Measurements from ENCODE around the gene PBX1. TPM values are rescaled to one million over a fixed set of nuclear protein-coding genes. Genes with fewer than 3 reads are reported as not detected.

Gene PBX1
- total RNA-seq, 4 donors from 2014 or later = 14.4 to 34.6 (median 22.0) TPM

- Histone ChIP-seq H3K36me3 (peaks cover 12% of the 10 kb centered on the region), H3K27me3 (no peaks in the 10 kb centered on the region), H3K9me3 (no peaks in the 10 kb centered on the region), H3K4me1 (no peaks in the 10 kb centered on the region), H3K4me3 (no peak overlapping the region), H3K27ac (no peak overlapping the region)
- TF ChIP-seq POLR2AphosphoS5 (IDR thresholded peaks at IDR 0.05) (no peak), POLR2A (IDR thresholded peaks at IDR 0.05) (no peak), EP300 (IDR thresholded peaks at IDR 0.05) (no peak)
- TF ChIP-seq, protein P1, sequence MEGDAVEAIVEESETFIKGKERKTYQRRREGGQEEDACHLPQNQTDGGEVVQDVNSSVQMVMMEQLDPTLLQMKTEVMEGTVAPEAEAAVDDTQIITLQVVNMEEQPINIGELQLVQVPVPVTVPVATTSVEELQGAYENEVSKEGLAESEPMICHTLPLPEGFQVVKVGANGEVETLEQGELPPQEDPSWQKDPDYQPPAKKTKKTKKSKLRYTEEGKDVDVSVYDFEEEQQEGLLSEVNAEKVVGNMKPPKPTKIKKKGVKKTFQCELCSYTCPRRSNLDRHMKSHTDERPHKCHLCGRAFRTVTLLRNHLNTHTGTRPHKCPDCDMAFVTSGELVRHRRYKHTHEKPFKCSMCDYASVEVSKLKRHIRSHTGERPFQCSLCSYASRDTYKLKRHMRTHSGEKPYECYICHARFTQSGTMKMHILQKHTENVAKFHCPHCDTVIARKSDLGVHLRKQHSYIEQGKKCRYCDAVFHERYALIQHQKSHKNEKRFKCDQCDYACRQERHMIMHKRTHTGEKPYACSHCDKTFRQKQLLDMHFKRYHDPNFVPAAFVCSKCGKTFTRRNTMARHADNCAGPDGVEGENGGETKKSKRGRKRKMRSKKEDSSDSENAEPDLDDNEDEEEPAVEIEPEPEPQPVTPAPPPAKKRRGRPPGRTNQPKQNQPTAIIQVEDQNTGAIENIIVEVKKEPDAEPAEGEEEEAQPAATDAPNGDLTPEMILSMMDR (IDR thresholded peaks at IDR 0.05) = no peak
- no peak for DNase-seq (ENCODE audit: low spot score in 2 of 2)
- 94% methylated on average over 2 of the region's 2 CpGs for WGBS
Measured at GRCh38 chr1:164853146-164853545, 294.2 kb downstream of the PBX1 start.

GRCh38 chr1:164855716-164856329, 296.8 kb downstream of the PBX1 start:
- 66% methylated on average over 2 of the region's 2 CpGs for WGBS
- Histone ChIP-seq H3K4me1 (no peaks in the 10 kb centered on the region), H3K27me3 (no peaks in the 10 kb centered on the region), H3K27ac (no peak overlapping the region), H3K4me3 (no peak overlapping the region), H3K9me3 (no peaks in the 10 kb centered on the region), H3K36me3 (no peaks in the 10 kb centered on the region)
- DNase-seq (ENCODE audit: low spot score in 2 of 2) = no peak
- TF ChIP-seq EP300 (IDR thresholded peaks at IDR 0.05) (no peak), POLR2A (IDR thresholded peaks at IDR 0.05) (no peak), POLR2AphosphoS5 (IDR thresholded peaks at IDR 0.05) (no peak)
- TF ChIP-seq, protein P1 (IDR thresholded peaks at IDR 0.05) = no peak

GRCh38 chr1:164856381-164856780, 297.4 kb downstream of the PBX1 start:
- no peaks in the 10 kb centered on the region for H3K27me3 ChIP-seq
- H3K27ac ChIP-seq = no peak overlapping the region
- TF ChIP-seq POLR2A (IDR thresholded peaks at IDR 0.05) = no peak
- TF ChIP-seq, protein P1 (IDR thresholded peaks at IDR 0.05) = no peak
- no peak for TF ChIP-seq POLR2AphosphoS5 (IDR thresholded peaks at IDR 0.05)
- TF ChIP-seq EP300 (IDR thresholded peaks at IDR 0.05) = no peak
- 89% methylated on average over 2 of the region's 2 CpGs for WGBS
- H3K36me3 ChIP-seq = no peaks in the 10 kb centered on the region
- DNase-seq (ENCODE audit: low spot score in 2 of 2) = no peak
- H3K4me3 ChIP-seq = no peak overlapping the region
- no peaks in the 10 kb centered on the region for H3K9me3 ChIP-seq
- no peaks in the 10 kb centered on the region for H3K4me1 ChIP-seq

- H3K4me3 ChIP-seq = no peak overlapping the region
- H3K27ac ChIP-seq = no peak overlapping the region
- H3K27me3 ChIP-seq = no peaks in the 10 kb centered on the region
- DNase-seq (ENCODE audit: low spot score in 2 of 2) = no peak
- no peaks in the 10 kb centered on the region for H3K36me3 ChIP-seq
- no peaks in the 10 kb centered on the region for H3K4me1 ChIP-seq
- TF ChIP-seq POLR2AphosphoS5 (IDR thresholded peaks at IDR 0.05) (no peak), EP300 (IDR thresholded peaks at IDR 0.05) (no peak)
- no peaks in the 10 kb centered on the region for H3K9me3 ChIP-seq
- 100% methylated on average over 1 of the region's 1 CpG for WGBS
Measured at GRCh38 chr1:164857439-164857838, 298.5 kb downstream of the PBX1 start.

DNA sequence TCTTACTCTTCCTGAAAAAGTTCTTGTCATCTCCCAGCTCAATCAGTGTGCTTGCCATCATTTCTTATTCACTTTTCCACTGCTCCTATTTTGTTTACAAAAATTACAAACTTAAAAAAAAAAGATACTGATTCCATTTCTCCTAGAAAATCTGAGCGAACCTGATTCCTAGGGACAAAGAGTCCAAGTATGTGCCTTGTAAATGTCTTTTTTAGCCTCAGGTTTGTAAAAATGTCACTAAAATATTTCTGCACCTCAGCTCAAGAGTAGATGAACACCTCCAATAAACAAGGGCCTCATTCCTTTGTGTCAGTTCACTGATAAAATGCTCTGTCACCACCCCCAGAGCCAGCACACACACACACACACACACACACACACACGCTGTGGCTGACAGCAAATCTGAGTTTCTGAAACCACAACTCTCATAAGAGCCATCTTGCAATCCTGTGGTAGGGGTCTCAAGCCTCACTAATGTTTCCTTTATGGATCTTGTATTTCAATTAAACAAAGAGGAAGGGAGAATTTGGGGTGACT, 299.2 kb downstream of the PBX1 start:
- H3K4me1 ChIP-seq = no peaks in the 10 kb centered on the region

More for the DNA sequence above, 299.2 kb downstream of the PBX1 start:
- H3K27ac ChIP-seq = no peak overlapping the region
- H3K36me3 ChIP-seq = no peaks in the 10 kb centered on the region
- H3K27me3 ChIP-seq = no peaks in the 10 kb centered on the region
- H3K4me3 ChIP-seq = no peak overlapping the region
- no peak for DNase-seq (ENCODE audit: low spot score in 2 of 2)
- no peaks in the 10 kb centered on the region for H3K9me3 ChIP-seq
- no peak for TF ChIP-seq POLR2A (IDR thresholded peaks at IDR 0.05)
- TF ChIP-seq EP300 (IDR thresholded peaks at IDR 0.05) = no peak
- TF ChIP-seq POLR2AphosphoS5 (IDR thresholded peaks at IDR 0.05) = no peak
- TF ChIP-seq, protein P1 (IDR thresholded peaks at IDR 0.05) = no peak
- 86% methylated on average over 2 of the region's 2 CpGs for WGBS
